SU-DHL-6 (cell line): Measurements from ENCODE around the gene ESYT2.

ENCODE experiments used
- EZH2phosphoT487 ChIP-seq: fragments of 200-600 bp; sonication (generic), shearing (Covaris generic); conservative IDR thresholded peaks from 2 replicates; pipeline ENCODE4 v1.6.1; 2018; ENCODE audit warnings: mild to moderate bottlenecking, antibody characterized with exemption, low read length, moderate library complexity, mixed read lengths
- TF ChIP-seq, protein P1 (sequence below): fragments of 200-600 bp; sonication (generic); IDR thresholded peaks from one replicate; pipeline ENCODE4 v1.5.1; 2017; ENCODE audit warnings: antibody characterized with exemption, mild to moderate bottlenecking, low read length, moderate library complexity; ENCODE audit not compliant: insufficient read depth, poor library complexity, severe bottlenecking

DNA sequence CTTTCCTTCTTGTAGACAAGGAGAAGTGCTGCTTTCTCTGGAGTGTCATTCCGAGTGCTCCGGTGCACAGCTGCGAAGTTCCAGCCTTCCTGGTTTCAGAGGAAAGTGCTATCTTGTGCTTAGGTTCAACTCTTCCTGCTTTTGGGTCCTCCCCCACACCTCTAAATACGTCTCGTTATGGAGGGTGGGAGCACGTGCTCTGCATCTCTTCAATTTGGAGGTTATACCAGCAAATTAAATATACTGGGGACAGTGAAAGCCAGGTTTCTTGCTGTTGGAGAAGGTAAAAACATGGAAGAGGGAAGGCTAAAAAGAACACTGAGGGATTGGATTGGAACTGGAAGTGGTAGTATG lies 2.4 kb upstream of the ESYT2 start:
- TF ChIP-seq, protein P1, sequence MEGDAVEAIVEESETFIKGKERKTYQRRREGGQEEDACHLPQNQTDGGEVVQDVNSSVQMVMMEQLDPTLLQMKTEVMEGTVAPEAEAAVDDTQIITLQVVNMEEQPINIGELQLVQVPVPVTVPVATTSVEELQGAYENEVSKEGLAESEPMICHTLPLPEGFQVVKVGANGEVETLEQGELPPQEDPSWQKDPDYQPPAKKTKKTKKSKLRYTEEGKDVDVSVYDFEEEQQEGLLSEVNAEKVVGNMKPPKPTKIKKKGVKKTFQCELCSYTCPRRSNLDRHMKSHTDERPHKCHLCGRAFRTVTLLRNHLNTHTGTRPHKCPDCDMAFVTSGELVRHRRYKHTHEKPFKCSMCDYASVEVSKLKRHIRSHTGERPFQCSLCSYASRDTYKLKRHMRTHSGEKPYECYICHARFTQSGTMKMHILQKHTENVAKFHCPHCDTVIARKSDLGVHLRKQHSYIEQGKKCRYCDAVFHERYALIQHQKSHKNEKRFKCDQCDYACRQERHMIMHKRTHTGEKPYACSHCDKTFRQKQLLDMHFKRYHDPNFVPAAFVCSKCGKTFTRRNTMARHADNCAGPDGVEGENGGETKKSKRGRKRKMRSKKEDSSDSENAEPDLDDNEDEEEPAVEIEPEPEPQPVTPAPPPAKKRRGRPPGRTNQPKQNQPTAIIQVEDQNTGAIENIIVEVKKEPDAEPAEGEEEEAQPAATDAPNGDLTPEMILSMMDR = no peak
- TF ChIP-seq EZH2phosphoT487 = no peak
